Gastroesophageal sphincter (tissue), 3 donors: ENCODE data around the gene DOCK2.

Experiments used
- CTCF ChIP-seq, 4 experiments: fragments of 200-600 bp in 2 of 4; fragments of 450-650 bp in 2 of 4; sonication (generic) in 1 of 4; IDR thresholded peaks; one replicate each; pipeline ENCODE4 v1.5.1; 2017 to 2019; ENCODE audit warnings: antibody characterized with exemption in 4 of 4, mild to moderate bottlenecking in 2 of 4, moderate library complexity in 2 of 4
- EP300 ChIP-seq: sonication (generic); formaldehyde crosslinking; IDR thresholded peaks from one replicate; pipeline ENCODE4 v1.6.1; 2017; ENCODE audit warnings: antibody characterized with exemption, mild to moderate bottlenecking
- POLR2A ChIP-seq, 2 donors: fragments of 450-650 bp; IDR thresholded peaks; one replicate each; pipeline ENCODE4 v1.6.1; 2017; ENCODE audit warnings: antibody characterized with exemption in 2 of 2, mild to moderate bottlenecking in 2 of 2, moderate library complexity in 1 of 2

- TF ChIP-seq EP300: no peak
- TF ChIP-seq CTCF (IDR thresholded peaks at IDR 0.05): no peak
- TF ChIP-seq POLR2A (IDR thresholded peaks at IDR 0.05): no peak
These were observed 494 bp upstream of the DOCK2 start for GRCh38 chr5:169636477-169637084.
